Smooth muscle cell of the umbilical artery (primary cell): ENCODE data around the gene IKZF4. TPM values are rescaled to one million over a fixed set of nuclear protein-coding genes. Genes with fewer than 3 reads are reported as not detected.

ENCODE experiments used
- total RNA-seq: library from RNA; depleted of rRNA; stranded (reverse); fragments of >200 nt; gene quantifications from 2 replicates; pipeline ENCODE4 v1.2.3, GENCODE V29; 2014

IKZF4 gene
- total RNA-seq: 1.5 and 2.1 TPM in 2 replicates

GRCh38 chr12:56020423-56021184, at the start of gene IKZF4:
IKZF4 (plus strand) TSS chr12:56021043; CDS start chr12:56021494, 451 bp downstream.

DNA sequence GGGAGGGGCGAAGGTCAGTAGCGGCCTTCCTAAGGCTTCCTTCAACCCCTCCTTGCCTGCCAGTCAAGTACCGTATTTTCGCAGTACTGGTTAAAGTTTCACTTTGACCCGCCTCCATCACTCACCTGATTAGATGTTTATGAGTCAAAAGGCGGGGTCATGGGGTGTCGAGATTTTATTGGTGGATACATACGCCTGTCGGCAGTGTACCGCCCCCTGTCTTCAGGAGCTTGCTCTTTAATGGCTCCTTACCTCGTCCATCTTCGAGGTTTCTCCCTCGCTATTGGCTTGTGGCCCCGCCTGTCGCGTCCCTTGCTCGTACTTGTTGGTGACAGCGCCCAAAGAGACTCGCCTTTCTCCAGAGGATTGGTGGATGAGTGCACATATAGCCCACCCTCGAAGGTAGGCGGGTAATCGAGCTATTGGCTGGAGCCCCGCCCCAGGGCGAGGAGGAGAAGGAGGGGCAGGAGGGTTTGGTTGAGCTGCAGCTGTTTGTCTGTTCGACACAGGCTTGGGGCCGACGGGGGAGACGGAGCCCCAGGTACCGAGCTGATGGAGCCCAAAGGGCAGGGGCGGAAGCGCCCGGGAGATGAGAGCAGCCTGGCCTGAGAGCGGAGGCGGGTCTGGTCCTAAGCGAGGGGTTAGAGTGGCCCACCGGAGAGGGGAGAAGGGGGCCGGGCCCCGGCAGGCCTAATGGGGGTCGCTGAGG, 47.1 kb upstream of the IKZF4 start, which contains the start of gene RAB5B:
Gene RAB5B, plus strand, starts transcription at position 480 of the 709 bp plus-strand sequence. CDS start 12,883 bp downstream, outside the sequence.

GRCh38 chr12:55996715-55997534, 23.9 kb upstream of the IKZF4 start, which contains the start of gene SUOX:
SUOX (plus strand) TSS chr12:55997276; CDS start chr12:56002222, 4,946 bp downstream.

GRCh38 chr12:56041552-56042429, 20.9 kb downstream of the IKZF4 start, which contains the start of gene RPS26:
RPS26 (plus strand) TSS chr12:56041918; CDS start chr12:56042167, 249 bp downstream.

DNA sequence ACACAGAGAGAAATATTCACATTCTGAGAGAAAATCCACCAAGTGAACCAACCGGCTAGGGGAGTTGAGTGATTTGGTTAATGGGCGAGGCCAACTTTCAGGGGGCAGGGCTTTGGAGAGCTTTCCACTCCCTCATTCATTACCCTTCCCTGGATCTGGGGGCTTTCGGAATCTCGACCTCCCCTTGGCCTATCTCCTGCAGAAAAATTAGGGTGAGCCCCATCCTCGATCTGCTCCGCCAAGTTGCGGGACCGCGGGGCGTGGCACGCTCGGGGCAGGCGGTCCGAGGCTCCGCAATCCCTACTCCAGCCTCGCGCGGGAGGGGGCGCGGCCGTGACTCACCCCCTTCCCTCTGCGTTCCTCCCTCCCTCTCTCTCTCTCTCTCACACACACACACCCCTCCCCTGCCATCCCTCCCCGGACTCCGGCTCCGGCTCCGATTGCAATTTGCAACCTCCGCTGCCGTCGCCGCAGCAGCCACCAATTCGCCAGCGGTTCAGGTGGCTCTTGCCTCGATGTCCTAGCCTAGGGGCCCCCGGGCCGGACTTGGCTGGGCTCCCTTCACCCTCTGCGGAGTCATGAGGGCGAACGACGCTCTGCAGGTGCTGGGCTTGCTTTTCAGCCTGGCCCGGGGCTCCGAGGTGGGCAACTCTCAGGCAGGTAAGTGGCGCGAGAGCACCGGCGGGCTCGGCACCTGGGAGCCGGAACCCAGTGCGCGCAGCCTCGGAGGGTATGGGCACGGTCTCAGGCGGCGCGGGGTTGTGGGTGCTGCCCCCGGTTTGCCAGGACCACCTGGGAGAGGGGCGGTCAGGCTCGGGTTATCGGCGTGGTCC, 59.1 kb downstream of the IKZF4 start, which contains the start of gene ERBB3:
Gene ERBB3, plus strand, starts transcription at position 443 of the 833 bp plus-strand sequence. Its CDS starts 136 bp downstream, at position 579.

Other genes starting within 250 kb of the IKZF4 start
- 56.7 and 69.2 TPM in 2 replicates for gene SARNP, start 203.3 kb upstream of the IKZF4 start, total RNA-seq
- 16.1 and 19.9 TPM in 2 replicates for gene ORMDL2, start 203.0 kb upstream of the IKZF4 start, total RNA-seq
- gene DNAJC14, start 191.5 kb upstream of the IKZF4 start, total RNA-seq: 53.1 and 64.4 TPM in 2 replicates
- 5.6 and 7.4 TPM in 2 replicates for gene MMP19, start 178.1 kb upstream of the IKZF4 start, total RNA-seq
- 22.5 and 24.1 TPM in 2 replicates for gene PYM1, start 93.1 kb upstream of the IKZF4 start, total RNA-seq
- gene DGKA, start 89.9 kb upstream of the IKZF4 start, total RNA-seq: 45.1 and 84.2 TPM in 2 replicates
- gene PMEL, start 55.0 kb upstream of the IKZF4 start, total RNA-seq: 1.1 TPM in 1 of 2 replicates, not detected in the other
- 6.2 and 13.4 TPM in 2 replicates for gene CDK2, start 54.2 kb upstream of the IKZF4 start, total RNA-seq
- 44.2 and 66.9 TPM in 2 replicates for gene RAB5B, start 47.0 kb upstream of the IKZF4 start, total RNA-seq
- 12.5 and 12.9 TPM in 2 replicates for gene SUOX, start 23.8 kb upstream of the IKZF4 start, total RNA-seq
- gene RPS26, start 20.9 kb downstream of the IKZF4 start, total RNA-seq: 214 and 242 TPM in 2 replicates
- gene ERBB3, start 59.1 kb downstream of the IKZF4 start, total RNA-seq: under 0.01 and 0.23 TPM in 2 replicates
- gene PA2G4, start 83.5 kb downstream of the IKZF4 start, total RNA-seq: 93.5 and 173 TPM in 2 replicates
- gene RPL41, start 95.6 kb downstream of the IKZF4 start, total RNA-seq: 1,282 and 1,487 TPM in 2 replicates
- 4.5 and 5.3 TPM in 2 replicates for gene ZC3H10, start 97.2 kb downstream of the IKZF4 start, total RNA-seq
- 136 and 210 TPM in 2 replicates for gene ESYT1, start 107.2 kb downstream of the IKZF4 start, total RNA-seq
- 51.1 and 83.1 TPM in 2 replicates for gene MYL6B, start 131.5 kb downstream of the IKZF4 start, total RNA-seq
- gene MYL6, start 137.3 kb downstream of the IKZF4 start, total RNA-seq: 1,143 and 1,914 TPM in 2 replicates
- gene SMARCC2, start 168.4 kb downstream of the IKZF4 start, total RNA-seq: 27.3 and 39.4 TPM in 2 replicates
- 127 and 135 TPM in 2 replicates for gene RNF41, start 200.9 kb downstream of the IKZF4 start, total RNA-seq
- gene NABP2, start 203.3 kb downstream of the IKZF4 start, total RNA-seq: 21.1 and 23.6 TPM in 2 replicates
- gene SLC39A5, start 209.0 kb downstream of the IKZF4 start, total RNA-seq: not detected in 2 replicates
- 25.8 and 46.2 TPM in 2 replicates for gene ANKRD52, start 237.3 kb downstream of the IKZF4 start, total RNA-seq
- gene COQ10A, start 245.9 kb downstream of the IKZF4 start, total RNA-seq: 7.1 and 13.4 TPM in 2 replicates